ENCODE measurements around the gene ABLIM2. TPM values are rescaled to one million over a fixed set of nuclear protein-coding genes. Genes with fewer than 3 reads are reported as not detected.

Gene ABLIM2
- total RNA-seq, 2 experiments from 2014 or later: 0.76 TPM; not detected in 1

DNA sequence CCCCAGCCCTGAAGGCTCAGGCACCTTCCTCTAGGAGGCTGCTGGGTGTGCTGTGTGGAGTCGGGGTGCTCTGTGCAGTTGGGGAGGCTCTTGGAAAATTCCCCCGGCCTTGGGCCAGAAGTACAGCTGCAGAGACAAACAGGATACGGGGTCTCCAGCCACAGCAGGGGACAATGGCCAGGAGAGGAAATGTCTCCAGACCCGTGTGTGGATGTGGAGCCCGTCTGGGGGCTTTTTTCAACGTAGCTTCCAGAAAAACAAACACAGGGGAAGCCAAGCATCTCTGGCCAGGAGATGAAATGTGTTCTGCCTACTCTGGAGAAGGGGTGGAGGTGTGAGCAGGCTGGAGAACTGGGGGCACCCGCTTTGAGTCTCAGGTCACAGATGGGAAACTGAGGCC is 36.8 kb upstream of the ABLIM2 start:
- DNase-seq (ENCODE audit: low spot score): no peak
- POLR2A ChIA-PET: no interaction called here

DNA sequence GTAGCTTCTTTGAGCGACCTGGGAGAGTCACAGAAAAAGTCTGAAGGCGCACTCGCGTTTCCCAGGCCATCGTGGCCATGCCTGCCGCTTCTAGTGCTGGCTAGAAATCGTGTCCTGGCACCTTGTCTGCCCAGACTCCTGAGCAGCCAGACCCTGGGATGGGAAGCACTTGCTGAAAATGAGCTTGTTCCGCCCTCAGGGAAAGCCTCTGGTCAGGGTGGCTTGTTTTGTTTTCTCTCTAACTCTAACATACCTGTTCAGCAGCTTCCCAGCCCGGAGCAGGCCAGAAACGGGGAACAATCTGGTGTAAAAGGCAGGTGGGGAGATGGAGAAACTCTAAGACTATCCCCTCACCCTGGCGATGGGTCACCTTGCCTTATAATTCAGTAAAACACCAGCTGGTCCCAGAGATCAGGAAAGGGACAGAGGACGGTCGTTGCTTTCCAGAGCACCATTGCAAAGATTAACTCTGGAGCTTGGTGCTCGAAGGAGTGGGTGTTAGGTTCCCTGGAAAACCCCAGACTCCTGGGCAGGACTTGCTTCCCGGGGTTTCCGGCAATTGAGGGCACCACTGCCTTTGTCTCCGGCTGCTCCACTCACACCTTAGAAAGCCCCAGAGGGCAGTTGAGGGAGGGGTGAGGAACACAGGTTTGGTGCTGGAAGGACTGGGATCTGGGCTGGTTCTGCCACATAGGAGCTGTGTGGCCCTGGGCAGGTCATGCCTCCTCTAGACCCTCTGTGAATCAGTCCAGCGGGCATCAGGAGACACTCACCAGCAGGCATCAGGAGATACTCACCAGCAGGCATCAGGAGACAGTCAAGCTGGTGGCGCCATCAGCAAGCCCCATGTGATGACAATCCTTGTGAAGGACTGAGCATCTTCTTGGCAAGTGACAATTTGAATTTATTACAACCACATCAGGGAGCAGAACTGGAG is 36.0 kb upstream of the ABLIM2 start:
- H4K20me1 ChIP-seq (ENCODE audit: insufficient read depth, low read length): no peaks in the 10 kb centered on the region
- H3K9me3 ChIP-seq (ENCODE audit: low read length): no peaks in the 10 kb centered on the region
- no peak overlapping the region for H3K27ac ChIP-seq (ENCODE audit: low read depth, low read length, poor library complexity, severe bottlenecking)
- H3K9me2 ChIP-seq (ENCODE audit: insufficient read depth, low read length): no peaks in the 10 kb centered on the region
- no peak overlapping the region for H3K4me3 ChIP-seq (ENCODE audit: low read depth, low read length, poor library complexity, severe bottlenecking)
- no peak overlapping the region for H3K4me2 ChIP-seq (ENCODE audit: low read length)
- ChIA-PET CTCF (ENCODE audit: unreplicated experiment) (interaction anchor here (1.4 kb wide), 1 partner anchor 18 kb away, joined by 6 read pairs; no protein-coding TSS in a partner anchor), POLR2A (interaction anchor here (1.0 to 1.2 kb wide), 2 partner anchors 18 to 26 kb away, joined by 3 read pairs; no protein-coding TSS in a partner anchor)
- no peak overlapping the region for H2AFZ ChIP-seq (ENCODE audit: low read length)
- intact Hi-C loops (cut with micrococcal nuclease; ENCODE audit: unreplicated experiment): loop anchor here (5.0 kb wide), 1 partner anchor 392 kb away; no protein-coding TSS in a partner anchor
- DNase-seq (ENCODE audit: low spot score): no peak
- BruUV-seq (replicated peaks): no TSS peak
- H3K4me1 ChIP-seq (ENCODE audit: insufficient read depth, low read length, poor library complexity, severe bottlenecking): peaks cover 21% of the 10 kb centered on the region
- no peak for TF ChIP-seq EZH2phosphoT487 (IDR thresholded peaks at IDR 0.05; ENCODE audit: borderline replicate concordance, low read depth, low read length)
- H3K79me2 ChIP-seq (ENCODE audit: insufficient read depth, low read depth, low read length): no peaks in the 10 kb centered on the region
- no peaks in the 10 kb centered on the region for H3K36me3 ChIP-seq (ENCODE audit: insufficient read depth, low read length)

More for the DNA sequence above, 36.8 kb upstream of the ABLIM2 start:
- no peaks in the 10 kb centered on the region for H4K20me1 ChIP-seq (ENCODE audit: insufficient read depth, low read length)
- H3K9me3 ChIP-seq (ENCODE audit: low read length): no peaks in the 10 kb centered on the region
- CTCF ChIA-PET (ENCODE audit: unreplicated experiment): interaction anchor here (1.4 kb wide), 1 partner anchor 19 kb away, joined by 6 read pairs; no protein-coding TSS in a partner anchor
- no peak overlapping the region for H3K27ac ChIP-seq (ENCODE audit: low read depth, low read length, poor library complexity, severe bottlenecking)
- BruUV-seq (replicated peaks): no TSS peak
- no peak overlapping the region for H3K4me2 ChIP-seq (ENCODE audit: low read length)
- H3K9me2 ChIP-seq (ENCODE audit: insufficient read depth, low read length): no peaks in the 10 kb centered on the region
- H3K4me3 ChIP-seq (ENCODE audit: low read depth, low read length, poor library complexity, severe bottlenecking): no peak overlapping the region
- no peaks in the 10 kb centered on the region for H3K36me3 ChIP-seq (ENCODE audit: insufficient read depth, low read length)
- H3K4me1 ChIP-seq (ENCODE audit: insufficient read depth, low read length, poor library complexity, severe bottlenecking): peaks cover 29% of the 10 kb centered on the region
- intact Hi-C loops (cut with micrococcal nuclease; ENCODE audit: unreplicated experiment): no loop called here
- no peaks in the 10 kb centered on the region for H3K79me2 ChIP-seq (ENCODE audit: insufficient read depth, low read depth, low read length)
- no peak overlapping the region for H2AFZ ChIP-seq (ENCODE audit: low read length)
- TF ChIP-seq, protein P1, sequence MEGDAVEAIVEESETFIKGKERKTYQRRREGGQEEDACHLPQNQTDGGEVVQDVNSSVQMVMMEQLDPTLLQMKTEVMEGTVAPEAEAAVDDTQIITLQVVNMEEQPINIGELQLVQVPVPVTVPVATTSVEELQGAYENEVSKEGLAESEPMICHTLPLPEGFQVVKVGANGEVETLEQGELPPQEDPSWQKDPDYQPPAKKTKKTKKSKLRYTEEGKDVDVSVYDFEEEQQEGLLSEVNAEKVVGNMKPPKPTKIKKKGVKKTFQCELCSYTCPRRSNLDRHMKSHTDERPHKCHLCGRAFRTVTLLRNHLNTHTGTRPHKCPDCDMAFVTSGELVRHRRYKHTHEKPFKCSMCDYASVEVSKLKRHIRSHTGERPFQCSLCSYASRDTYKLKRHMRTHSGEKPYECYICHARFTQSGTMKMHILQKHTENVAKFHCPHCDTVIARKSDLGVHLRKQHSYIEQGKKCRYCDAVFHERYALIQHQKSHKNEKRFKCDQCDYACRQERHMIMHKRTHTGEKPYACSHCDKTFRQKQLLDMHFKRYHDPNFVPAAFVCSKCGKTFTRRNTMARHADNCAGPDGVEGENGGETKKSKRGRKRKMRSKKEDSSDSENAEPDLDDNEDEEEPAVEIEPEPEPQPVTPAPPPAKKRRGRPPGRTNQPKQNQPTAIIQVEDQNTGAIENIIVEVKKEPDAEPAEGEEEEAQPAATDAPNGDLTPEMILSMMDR (conservative IDR thresholded peaks at IDR 0.05; ENCODE audit: low read length): no peak
- no peak for TF ChIP-seq EZH2phosphoT487 (IDR thresholded peaks at IDR 0.05; ENCODE audit: borderline replicate concordance, low read depth, low read length)

DNA sequence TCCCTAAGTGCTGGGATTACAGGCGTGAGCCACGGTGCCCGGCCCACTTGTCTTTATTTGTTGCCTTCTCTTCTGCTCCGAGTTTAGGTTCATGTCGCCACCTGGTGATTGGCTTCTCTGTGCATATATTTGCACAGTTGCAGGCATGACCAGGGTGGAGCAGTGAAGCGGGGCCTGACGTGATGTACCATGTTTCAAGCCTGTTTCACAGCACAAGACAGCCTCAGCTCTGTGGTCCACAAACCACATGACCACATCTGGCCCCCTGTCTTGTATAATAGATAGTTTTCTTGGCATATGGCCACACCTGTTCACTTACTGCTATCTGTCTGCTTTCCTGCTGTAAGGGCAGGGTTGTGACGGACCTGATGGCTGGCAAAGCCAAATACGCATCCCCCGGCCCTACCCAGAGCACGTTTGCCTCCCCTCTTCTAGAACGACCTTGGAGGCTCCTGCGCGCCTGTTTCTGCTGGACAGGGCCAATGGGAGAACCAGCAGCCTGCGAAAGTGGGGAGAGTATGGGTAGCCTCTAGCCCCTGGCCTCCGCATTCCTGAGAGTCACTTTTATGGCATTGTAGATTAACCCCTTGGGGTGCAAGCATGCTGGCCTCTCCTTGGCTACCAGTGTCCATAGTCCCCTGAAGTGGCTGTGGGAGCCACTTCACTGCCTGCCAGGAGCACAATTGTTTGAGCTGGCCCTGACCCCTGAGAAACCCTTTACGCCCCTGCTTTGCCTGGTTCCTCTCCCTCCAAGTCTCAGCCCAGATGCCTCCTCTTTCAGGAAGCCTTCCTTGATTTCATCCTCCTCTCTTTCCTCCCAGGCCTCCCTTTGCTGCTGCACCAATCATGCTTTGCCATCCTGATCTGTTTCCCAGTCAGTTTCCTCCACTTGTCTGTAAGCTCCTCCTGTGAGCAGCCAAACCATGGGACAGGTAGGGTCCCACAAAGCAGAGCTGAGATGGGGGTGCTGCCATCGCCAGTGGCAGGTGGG is 34.4 kb upstream of the ABLIM2 start:
- H3K79me2 ChIP-seq (ENCODE audit: insufficient read depth, low read depth, low read length): no peaks in the 10 kb centered on the region
- no peak overlapping the region for H3K4me3 ChIP-seq (ENCODE audit: low read depth, low read length, poor library complexity, severe bottlenecking)
- ChIA-PET POLR2A (interaction anchor here (1.2 to 1.5 kb wide), 2 partner anchors 16 to 28 kb away, joined by 3 to 7 read pairs; no protein-coding TSS in a partner anchor), CTCF (ENCODE audit: unreplicated experiment) (interaction anchor here (1.5 kb wide), 1 partner anchor 16 kb away, joined by 9 read pairs; no protein-coding TSS in a partner anchor)
- no peaks in the 10 kb centered on the region for H4K20me1 ChIP-seq (ENCODE audit: insufficient read depth, low read length)
- DNase-seq (ENCODE audit: low spot score): peak; percentile 70
- H2AFZ ChIP-seq (ENCODE audit: low read length): no peak overlapping the region
- no peak overlapping the region for H3K27ac ChIP-seq (ENCODE audit: low read depth, low read length, poor library complexity, severe bottlenecking)
- no TSS peak for BruUV-seq (replicated peaks)
- TF ChIP-seq, protein P1 (conservative IDR thresholded peaks at IDR 0.05; ENCODE audit: low read length): peak; percentile 65
- no peak for TF ChIP-seq EZH2phosphoT487 (IDR thresholded peaks at IDR 0.05; ENCODE audit: borderline replicate concordance, low read depth, low read length)
- no peaks in the 10 kb centered on the region for H3K9me2 ChIP-seq (ENCODE audit: insufficient read depth, low read length)
- no peak overlapping the region for H3K4me2 ChIP-seq (ENCODE audit: low read length)
- intact Hi-C loops (cut with micrococcal nuclease; ENCODE audit: unreplicated experiment): loop anchor here (1.0 to 5.0 kb wide), 2 partner anchors 17 to 391 kb away; no protein-coding TSS in a partner anchor
- peaks cover 5% of the 10 kb centered on the region for H3K4me1 ChIP-seq (ENCODE audit: insufficient read depth, low read length, poor library complexity, severe bottlenecking)
- no peaks in the 10 kb centered on the region for H3K36me3 ChIP-seq (ENCODE audit: insufficient read depth, low read length)
- no peaks in the 10 kb centered on the region for H3K9me3 ChIP-seq (ENCODE audit: low read length)
